NCI-H748 treated with DMSO at 0.1 percent for 48 hours (cell line): ENCODE results near the gene AMPH.
"Not testable (repeated sequence)": the region's sequence is repeated elsewhere in the genome, so short reads cannot be mapped to it uniquely, and the experiment has no call there.

Source experiments
- DNase-seq: peaks from one replicate; lab custom pipeline; 2025; lab: John Stamatoyannopoulos, UW

Gene AMPH

GRCh38 chr7:38395921-38396552 is 235.1 kb downstream of the AMPH start:
- not testable (repeated sequence) for DNase-seq

DNA sequence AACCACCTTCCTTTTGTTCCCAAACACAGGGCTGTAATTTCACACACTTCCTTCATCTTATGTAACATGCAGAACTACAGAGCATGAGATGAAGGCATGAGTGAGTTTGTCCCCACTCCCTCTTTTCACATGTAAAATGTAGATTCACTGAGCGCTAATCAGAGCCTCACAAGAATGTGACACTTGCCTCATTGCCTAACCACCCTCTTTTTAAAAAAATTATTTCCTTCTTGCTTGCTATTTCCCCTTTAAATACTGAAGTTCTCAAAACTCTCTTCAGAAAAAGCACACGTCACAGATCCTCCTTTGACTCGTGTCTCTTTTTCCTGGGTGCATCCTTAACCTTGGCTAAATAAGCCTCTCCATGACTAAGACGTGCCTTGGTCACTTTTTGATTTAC is 236.5 kb downstream of the AMPH start:
- no peak for DNase-seq

GRCh38 chr7:38393874-38394273 is 237.3 kb downstream of the AMPH start:
- DNase-seq: no peak

DNA sequence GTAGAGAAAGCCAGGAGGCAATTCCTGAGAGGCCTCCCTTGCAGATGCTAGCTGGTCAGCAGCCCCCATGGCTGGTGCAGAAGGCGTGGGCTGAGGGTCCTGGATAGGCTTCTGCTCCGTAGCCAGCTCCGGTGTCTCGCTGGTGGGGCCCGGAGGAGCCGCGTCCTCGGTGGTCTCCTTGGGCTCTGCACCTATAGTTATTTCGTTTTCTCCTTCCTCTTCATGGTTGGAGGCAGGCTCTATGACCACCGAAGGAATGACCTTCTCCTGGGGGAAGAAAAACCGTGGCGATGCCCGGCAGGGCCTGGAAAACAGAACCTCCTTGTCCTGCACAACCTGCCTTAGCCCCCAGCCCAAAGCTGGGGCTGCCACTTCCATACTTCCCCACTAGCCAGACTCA is 239.4 kb downstream of the AMPH start:
- no peak for DNase-seq

- no peak for DNase-seq
Observed at GRCh38 chr7:38385682-38386081, 245.5 kb downstream of the AMPH start.

DNA sequence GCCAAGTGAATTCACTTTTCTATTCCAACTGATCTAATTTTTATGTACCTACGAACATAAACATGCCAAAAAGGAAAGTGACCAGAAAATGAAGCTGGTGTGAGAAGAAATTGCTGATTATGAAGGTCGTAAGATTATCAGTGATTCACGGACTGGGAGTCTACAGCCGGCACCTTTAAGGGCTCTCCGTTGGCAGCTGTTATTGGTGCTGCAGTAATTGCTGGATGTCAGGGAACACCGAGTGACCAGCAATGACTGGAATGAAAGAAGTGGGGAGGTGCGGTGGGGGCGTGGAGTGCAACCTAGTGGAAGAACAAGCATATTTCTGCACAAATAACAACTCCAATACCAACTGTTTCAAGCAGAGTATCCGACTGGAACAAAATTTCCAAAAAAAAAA is 247.9 kb downstream of the AMPH start:
- DNase-seq: no peak

GRCh38 chr7:38382684-38383083 is 248.5 kb downstream of the AMPH start:
- DNase-seq: no peak

- no peak for DNase-seq
Observed at GRCh38 chr7:38375453-38375852, 255.7 kb downstream of the AMPH start.

DNA sequence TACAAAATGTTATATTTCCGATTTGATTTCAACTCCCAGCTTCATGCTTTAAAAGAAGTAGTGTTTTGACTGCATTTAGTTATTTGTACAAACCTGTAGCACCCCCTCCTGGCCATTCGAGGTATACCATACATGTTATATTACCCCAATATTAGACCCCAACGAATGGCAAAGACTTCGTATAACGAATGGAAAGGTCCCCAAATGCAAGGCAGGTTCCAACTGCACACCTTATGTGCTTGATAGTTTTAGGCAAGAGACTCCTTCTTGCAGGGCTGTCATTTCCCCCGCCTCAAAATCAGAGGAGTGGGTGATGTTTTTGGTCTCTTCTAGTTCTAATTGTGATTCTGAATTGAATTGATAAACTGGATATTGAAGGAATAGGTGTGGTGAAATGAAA is 256.7 kb downstream of the AMPH start:
- no peak for DNase-seq

DNA sequence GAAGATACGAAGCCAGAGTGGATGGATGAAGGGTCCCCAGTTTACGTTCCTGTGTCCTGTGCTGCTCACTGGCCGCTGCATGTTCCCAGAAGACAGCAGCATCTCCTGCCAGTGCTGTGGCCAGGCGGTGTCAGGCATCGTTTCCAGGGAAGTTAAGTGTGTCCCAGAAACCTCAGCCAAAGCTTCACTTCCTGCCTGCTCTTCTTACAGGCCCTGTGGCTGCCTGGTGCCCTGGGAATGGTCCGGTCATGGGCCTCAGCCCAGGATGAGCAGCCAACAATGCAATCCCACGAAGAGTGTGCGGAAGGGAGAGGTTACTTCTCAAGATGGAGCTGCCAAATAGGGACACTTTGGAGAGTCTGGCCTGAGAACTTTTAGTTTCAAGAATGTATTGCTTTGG is 258.0 kb downstream of the AMPH start:
- no peak for DNase-seq

GRCh38 chr7:38372290-38372689 is 258.9 kb downstream of the AMPH start:
- DNase-seq: no peak

- DNase-seq: peak; percentile 23
Observed at GRCh38 chr7:38369816-38370493, 261.2 kb downstream of the AMPH start.

DNA sequence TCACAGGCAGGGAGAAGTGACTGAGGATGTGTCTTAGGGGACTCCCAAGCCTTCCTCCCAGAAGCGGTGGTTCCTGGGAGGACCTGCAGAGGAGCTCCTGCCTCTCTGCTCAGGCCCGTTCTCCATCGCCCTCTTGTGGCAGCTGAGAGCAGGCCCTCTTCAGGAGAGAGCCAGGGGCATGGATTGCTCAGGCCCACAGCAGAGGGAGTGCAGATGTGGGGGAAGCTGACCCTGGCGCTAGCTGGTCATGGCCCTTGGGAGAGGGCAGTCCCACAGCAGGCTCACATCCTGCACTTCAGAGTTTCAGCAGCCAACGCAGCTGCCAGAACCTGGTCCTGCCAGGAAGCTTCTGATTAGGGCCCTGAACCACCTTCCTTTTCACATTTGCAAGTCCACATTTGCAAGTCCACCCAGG is 263.0 kb downstream of the AMPH start:
- no peak for DNase-seq

GRCh38 chr7:38367301-38367890 is 263.8 kb downstream of the AMPH start:
- DNase-seq: no peak

- DNase-seq: not testable (repeated sequence)
Observed at GRCh38 chr7:38363379-38363778, 267.8 kb downstream of the AMPH start.

DNA sequence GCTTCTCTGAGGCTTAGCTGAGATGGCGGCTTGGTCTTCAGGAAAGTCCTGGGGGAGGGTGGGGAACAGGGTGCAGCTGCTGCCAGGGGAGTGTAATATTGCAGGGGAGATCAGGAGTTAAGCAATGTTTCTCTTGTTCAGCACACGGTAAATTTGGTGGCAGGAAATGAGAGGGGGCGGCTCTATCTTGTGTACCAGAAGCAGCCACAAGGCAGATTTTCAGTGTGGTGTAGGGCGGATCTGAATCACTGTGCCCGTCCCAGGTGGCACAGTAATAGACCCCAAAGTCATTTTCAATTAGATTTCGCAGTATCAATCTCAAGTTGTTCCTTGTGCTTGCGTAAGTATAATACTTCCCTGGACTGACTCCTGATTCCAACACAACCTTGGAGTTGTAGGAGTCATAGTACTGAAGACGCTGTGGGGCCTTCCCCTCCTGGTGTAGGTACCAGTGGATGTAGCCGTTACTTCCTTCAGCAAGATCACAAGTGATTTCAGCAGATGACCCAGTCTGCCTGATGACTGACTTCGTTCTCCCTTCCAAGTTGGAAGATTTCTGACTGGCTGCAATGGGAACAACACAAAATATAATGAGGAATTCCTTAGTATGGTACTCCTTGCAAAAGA is 268.4 kb downstream of the AMPH start:
- not testable (repeated sequence) for DNase-seq

DNA sequence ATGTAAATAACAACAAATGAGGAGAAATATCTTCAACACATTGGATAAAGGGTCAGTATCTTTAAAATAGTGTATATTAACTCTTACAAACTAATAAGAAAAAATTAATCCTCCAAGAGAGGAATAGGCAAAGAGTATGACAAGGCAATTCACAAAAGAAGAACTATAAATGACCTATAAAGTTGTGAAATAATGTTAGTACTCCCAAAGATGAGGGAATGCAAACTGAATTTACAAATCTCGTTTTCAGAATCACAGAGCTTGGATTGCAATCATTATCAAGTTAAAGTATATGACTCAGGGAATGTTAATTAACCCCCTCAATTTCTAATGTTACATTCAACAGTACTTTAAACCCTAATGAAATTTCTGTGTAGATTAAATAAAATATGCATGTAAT is 270.4 kb downstream of the AMPH start:
- no peak for DNase-seq

GRCh38 chr7:38359071-38359601 is 272.0 kb downstream of the AMPH start:
- not testable (repeated sequence) for DNase-seq

DNA sequence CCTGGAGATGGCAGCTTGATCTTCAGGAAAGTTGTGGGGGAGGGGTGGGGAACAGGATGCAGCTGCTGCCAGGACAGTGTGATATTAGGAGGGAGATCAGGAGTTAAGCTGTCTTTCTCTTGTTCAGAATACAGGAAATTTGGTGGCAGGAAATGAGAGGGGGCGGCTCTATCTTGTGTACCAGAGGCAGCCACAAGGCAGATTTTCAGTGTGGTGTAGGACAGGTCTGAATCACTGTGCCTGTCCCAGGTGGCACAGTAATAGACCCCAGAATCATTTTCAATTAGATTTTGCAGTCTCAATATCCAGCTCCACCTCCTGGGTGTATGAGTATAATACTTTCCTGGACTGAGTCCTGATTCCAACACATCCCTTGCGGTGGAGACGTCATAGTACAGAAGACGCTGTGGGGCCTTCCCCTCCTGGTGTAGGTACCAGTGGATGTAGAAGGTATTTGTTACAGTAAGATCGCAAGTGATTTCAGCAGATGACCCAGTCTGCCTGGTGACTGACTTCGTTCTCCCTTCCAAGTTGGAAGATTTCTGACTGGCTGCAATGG is 272.8 kb downstream of the AMPH start:
- DNase-seq: not testable (repeated sequence)

DNA sequence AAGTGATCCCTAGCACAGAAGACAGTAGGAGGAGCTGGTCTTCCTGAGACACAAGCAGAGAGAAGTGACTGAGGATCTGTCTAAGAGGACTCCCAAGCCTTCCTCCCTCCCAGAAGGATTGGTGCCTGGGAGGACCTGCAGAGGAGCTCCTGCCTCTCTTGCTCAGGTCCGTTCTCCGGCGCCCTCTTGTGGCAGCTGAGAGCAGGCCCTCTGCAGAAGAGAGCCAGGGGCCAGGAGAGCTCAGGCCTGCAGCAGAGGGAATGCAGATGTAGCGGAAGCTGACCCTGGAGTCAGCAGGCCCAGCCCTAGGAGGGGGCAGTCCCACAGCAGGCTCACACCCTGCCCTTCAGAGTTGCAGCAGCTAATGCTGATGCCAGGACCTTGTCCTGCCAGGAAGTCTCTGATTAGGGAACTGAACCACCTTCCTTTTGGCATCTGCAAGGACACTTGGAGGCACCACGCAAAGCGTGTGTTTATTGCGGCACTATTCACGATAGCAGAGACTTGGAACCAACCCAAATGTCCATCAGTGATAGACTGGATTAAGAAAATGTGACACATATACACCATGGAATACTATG is 276.8 kb downstream of the AMPH start:
- DNase-seq: not testable (repeated sequence)

DNA sequence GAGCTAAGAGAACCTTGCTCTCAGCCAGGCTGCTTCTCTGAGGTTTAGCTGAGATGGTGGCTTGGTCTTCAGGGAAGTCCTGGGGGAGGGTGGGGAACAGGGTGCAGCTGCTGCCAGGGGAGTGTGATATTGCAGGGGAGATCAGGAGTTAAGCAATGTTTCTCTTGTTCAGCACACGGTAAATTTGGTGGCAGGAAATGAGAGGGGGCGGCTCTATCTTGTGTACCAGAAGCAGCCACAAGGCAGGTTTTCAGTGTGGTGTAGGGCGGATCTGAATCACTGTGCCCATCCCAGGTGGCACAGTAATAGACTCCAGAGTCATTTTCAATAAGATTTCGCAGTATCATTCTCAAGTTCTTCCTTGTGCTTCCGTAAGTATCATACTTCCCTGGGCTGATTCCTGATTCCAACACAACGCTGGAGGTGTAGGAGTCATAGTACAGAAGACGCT is 277.7 kb downstream of the AMPH start:
- not testable (repeated sequence) for DNase-seq

- no peak for DNase-seq
Observed at GRCh38 chr7:38351601-38352000, 279.6 kb downstream of the AMPH start.
